Measurements from ENCODE around the gene PLXNA2. TPM values are rescaled to one million over a fixed set of nuclear protein-coding genes. Genes with fewer than 3 reads are reported as not detected.

Gene PLXNA2
- polyA plus RNA-seq, 1 of the 3 experiments (the other 2 are of a cell fraction) = 8.5 TPM

DNA sequence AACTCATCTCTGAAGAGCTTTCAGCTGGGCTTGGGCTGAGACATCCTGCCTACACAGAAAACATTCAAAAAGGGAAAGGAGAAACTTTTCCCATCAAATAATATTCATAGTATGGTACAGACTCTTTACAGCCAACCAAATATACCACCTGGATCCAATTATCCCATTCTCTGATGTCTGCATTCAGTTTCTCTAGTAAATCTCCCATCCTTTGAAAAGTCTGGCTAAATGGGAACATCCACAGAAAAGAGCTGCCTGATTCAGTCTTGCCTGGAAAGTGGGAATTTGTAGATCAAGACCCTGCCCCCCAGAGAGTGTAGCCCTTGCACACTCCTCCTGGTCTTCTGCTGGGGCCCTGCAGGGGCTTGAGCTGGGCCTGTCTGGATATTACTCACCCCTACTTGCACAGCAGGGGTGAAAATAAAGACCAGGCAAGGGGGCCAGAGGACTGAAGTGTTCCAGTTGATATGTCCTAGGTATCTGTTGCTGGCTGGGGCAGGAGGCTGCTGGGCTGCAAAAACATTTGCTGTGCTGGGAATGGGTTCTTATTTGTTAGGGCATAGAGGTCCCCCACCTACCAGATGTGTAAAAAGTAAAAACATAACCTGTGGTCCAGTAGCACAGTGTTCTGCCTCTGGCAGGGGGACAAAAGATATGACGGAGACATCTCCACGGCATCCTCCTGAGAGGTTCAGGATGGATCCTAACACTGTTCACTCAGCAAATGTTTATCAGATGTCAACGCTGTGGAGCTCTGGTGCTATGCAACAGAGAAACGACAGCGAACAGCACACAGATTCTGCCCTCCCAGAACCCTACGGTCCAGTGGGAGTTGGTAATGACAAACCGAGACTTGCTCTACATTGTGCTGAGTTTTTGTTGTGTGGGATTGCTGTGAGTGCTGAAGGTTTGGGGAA lies 140.3 kb downstream of the PLXNA2 start:
- Histone ChIP-seq H3F3A (replicated peaks; ENCODE audit: insufficient read depth) (peaks cover 9% of the 10 kb centered on the region), H3K9me2 (no peaks in the 10 kb centered on the region), H3K27ac (ENCODE audit: low read depth in 2 of 2, low read length in 1 of 2) (peak overlapping the region; percentile 19 to 29; a peak in 2 of 4 replicates), H3K36me3 (replicated peaks in 1 of 2; ENCODE audit: control insufficient read depth in 1 of 2, insufficient read depth in 2 of 2, low read length in 1 of 2) (peaks cover 5 to 8% of the 10 kb centered on the region in 2 experiments), H3K4me1 (ENCODE audit: control insufficient read depth in 1 of 2, insufficient read depth in 2 of 2, low read depth in 1 of 2, low read length in 1 of 2) (peaks cover 15 to 48% of the 10 kb centered on the region in 2 experiments), H4K20me1 (ENCODE audit: insufficient read depth) (no peaks in the 10 kb centered on the region), H3K9me3 (no peaks in the 10 kb centered on the region), H3K4me3 (ENCODE audit: low read depth in 2 of 2, low read length in 1 of 2) (no peak overlapping the region), H2AFZ (ENCODE audit: low read depth) (no peak overlapping the region), H3K9ac (no peak overlapping the region), H3K4me2 (no peak overlapping the region), H3K79me2 (ENCODE audit: insufficient read depth) (peaks cover 22% of the 10 kb centered on the region; the same call in 1 of the 2 replicates), H3K27me3 (ENCODE audit: insufficient read depth) (no peaks in the 10 kb centered on the region)
- 73% methylated on average over 6 of the region's 7 CpGs for WGBS (ENCODE audit: low lambda C conversion rate)
- POLR2A ChIA-PET = no interaction called here
- TF ChIP-seq EZH2phosphoT487 (IDR thresholded peaks at IDR 0.05; ENCODE audit: borderline replicate concordance, low read depth) (no peak), TCF12 (IDR thresholded peaks at IDR 0.05) (peak; percentile 68), RCOR1 (IDR thresholded peaks at IDR 0.05; ENCODE audit: low read length) (0 out of 2 replicates have a peak, but pooled peaks have one; percentile 25), RAD21 (IDR thresholded peaks at IDR 0.05; ENCODE audit: low read length) (0 out of 2 replicates have a peak, but pooled peaks have one; percentile 5)
- CTCF ChIA-PET = interaction anchor here (1.1 to 3.6 kb wide), 10 partner anchors 11 to 148 kb away, joined by 3 to 22 read pairs (median 4); partner anchors contain the start of gene PLXNA2
- no peak for DNase-seq

DNA sequence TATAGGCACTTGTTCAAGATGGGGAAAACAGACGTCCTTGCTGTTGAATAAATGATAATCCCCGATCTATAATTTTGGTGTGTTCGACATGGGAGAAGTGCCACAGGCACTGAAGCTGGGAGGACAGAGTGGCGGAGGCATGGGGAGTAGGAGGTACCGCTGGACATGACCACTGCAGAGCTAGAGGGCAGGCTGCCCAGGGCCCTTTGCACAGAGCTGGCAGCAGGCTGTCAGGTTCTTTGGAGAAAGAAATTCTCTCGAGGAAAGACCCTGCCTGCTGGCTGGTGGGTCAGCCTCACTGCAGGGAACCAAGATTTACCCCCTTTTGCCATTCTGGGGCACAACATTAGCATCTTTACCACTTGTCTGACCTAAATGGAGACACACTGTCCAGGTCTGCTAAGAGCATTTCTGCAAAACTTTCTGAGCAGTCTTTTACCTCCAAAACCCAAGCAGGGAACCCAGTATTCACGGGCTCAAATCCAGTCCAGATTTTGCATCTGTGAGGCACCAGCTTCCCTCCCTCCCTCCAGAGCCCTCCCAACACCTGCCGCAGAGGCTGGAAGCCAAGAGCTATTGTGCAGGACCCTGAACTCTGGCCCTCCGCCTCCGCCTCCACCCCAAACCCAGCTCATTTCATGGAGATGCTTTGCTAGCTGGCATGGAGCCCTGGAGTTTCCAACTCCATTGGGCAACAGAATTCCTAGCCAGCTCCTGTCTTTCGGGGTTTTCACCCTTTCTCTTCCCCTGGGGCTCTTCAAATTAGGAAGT lies 142.3 kb downstream of the PLXNA2 start:
- TF ChIP-seq GABPA (IDR thresholded peaks at IDR 0.05; ENCODE audit: low read depth) = no peak
- TF ChIP-seq ELF1 (IDR thresholded peaks at IDR 0.05) = no peak
- TF ChIP-seq SIN3A (IDR thresholded peaks at IDR 0.05; ENCODE audit: borderline replicate concordance, low read depth, low read length) = no peak
- no peak for TF ChIP-seq MXI1 (IDR thresholded peaks at IDR 0.05; ENCODE audit: low read depth, low read length)
- TF ChIP-seq, protein P1, sequence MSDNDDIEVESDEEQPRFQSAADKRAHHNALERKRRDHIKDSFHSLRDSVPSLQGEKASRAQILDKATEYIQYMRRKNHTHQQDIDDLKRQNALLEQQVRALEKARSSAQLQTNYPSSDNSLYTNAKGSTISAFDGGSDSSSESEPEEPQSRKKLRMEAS (IDR thresholded peaks at IDR 0.05; ENCODE audit: low read depth) = no peak
- TF ChIP-seq NFIC (IDR thresholded peaks at IDR 0.05; ENCODE audit: borderline replicate concordance) = peak; percentile 17; the same call in 1 of the 2 replicates
- H2AFZ ChIP-seq (ENCODE audit: low read depth) = no peak overlapping the region
- CTCF ChIA-PET = interaction anchor here (1.2 to 3.6 kb wide), 8 partner anchors 9 to 143 kb away, joined by 3 to 22 read pairs (median 6); partner anchors contain the start of gene PLXNA2

More for the DNA sequence above, 142.3 kb downstream of the PLXNA2 start:
- Histone ChIP-seq H4K20me1 (ENCODE audit: insufficient read depth) (no peaks in the 10 kb centered on the region), H3K9ac (no peak overlapping the region; the same call in 1 of the 2 replicates), H3K9me2 (no peaks in the 10 kb centered on the region), H3K4me2 (no peak overlapping the region), H3K27ac (ENCODE audit: low read depth in 2 of 2, low read length in 1 of 2) (peak overlapping the region in 1 of 2 experiments; percentile 65; a peak in 2 of 4 replicates), H3K79me2 (ENCODE audit: insufficient read depth) (peaks cover 19% of the 10 kb centered on the region; the same call in 1 of the 2 replicates), H3K9me3 (no peaks in the 10 kb centered on the region), H3K4me1 (ENCODE audit: control insufficient read depth in 1 of 2, insufficient read depth in 2 of 2, low read depth in 1 of 2, low read length in 1 of 2) (peaks cover 6 to 39% of the 10 kb centered on the region in 2 experiments), H3K36me3 (replicated peaks in 1 of 2; ENCODE audit: control insufficient read depth in 1 of 2, insufficient read depth in 2 of 2, low read length in 1 of 2) (peaks cover 16% of the 10 kb centered on the region in 2 experiments), H3F3A (replicated peaks; ENCODE audit: insufficient read depth) (no peaks in the 10 kb centered on the region), H3K27me3 (ENCODE audit: insufficient read depth) (no peaks in the 10 kb centered on the region), H3K4me3 (ENCODE audit: low read depth in 2 of 2, low read length in 1 of 2) (no peak overlapping the region)
- 69% methylated on average over 11 of the region's 11 CpGs for WGBS (ENCODE audit: low lambda C conversion rate)
- POLR2A ChIA-PET = no interaction called here
- no peak for DNase-seq

All from SK-N-SH (cell line).